Breast epithelium (tissue), 4 donors: ENCODE measurements around the gene TAB3. TPM values are rescaled to one million over a fixed set of nuclear protein-coding genes. Genes with fewer than 3 reads are reported as not detected.

Experiments used
- DNase-seq, 2 donors: peaks; one replicate each; pipeline ENCODE4 v3.0.0-alpha.2; 2019; ENCODE audit warnings: low spot score in 2 of 2
- H3K27ac ChIP-seq, 2 donors: fragments of 200-600 bp; sonication (generic) in 1 of 2; one replicate each; pipeline ENCODE4 v1.5.1; 2016 to 2019; ENCODE audit warnings: mild to moderate bottlenecking in 1 of 2
- H3K27me3 ChIP-seq, 2 donors: fragments of 200-600 bp; sonication (generic) in 1 of 2; one replicate each; pipeline versions ENCODE4 v1.5.1 to v1.6.0; 2017 to 2019; ENCODE audit warnings: control low read depth in 1 of 2, mild to moderate bottlenecking in 1 of 2
- H3K36me3 ChIP-seq: fragments of 200-600 bp; one replicate; pipeline ENCODE4 v1.5.1; 2019
- H3K4me1 ChIP-seq, 2 donors: fragments of 200-600 bp; sonication (generic); one replicate each; pipeline ENCODE4 v1.5.1; 2016 to 2019; ENCODE audit warnings: control low read depth in 1 of 2
- H3K4me3 ChIP-seq, 3 donors: fragments of 200-600 bp; sonication (generic); 1 replicate in 2 of 3; 2 replicates in 1 of 3; pipeline ENCODE4 v1.5.1; 2016 to 2019; ENCODE audit warnings: mild to moderate bottlenecking in 3 of 3, moderate library complexity in 2 of 3
- H3K9me3 ChIP-seq, 2 donors: fragments of 200-600 bp; sonication (generic) in 1 of 2; one replicate each; pipeline ENCODE4 v1.5.1; 2016 to 2019; ENCODE audit warnings: control low read depth in 1 of 2
- CTCF ChIP-seq, 3 donors: fragments of 450-650 bp; IDR thresholded peaks; one replicate each; pipeline ENCODE4 v1.5.1; 2016 to 2017; ENCODE audit warnings: antibody characterized with exemption in 3 of 3, mild to moderate bottlenecking in 3 of 3, moderate library complexity in 3 of 3
- POLR2A ChIP-seq: fragments of 450-650 bp; IDR thresholded peaks from one replicate; pipeline ENCODE4 v1.6.1; 2016; ENCODE audit warnings: antibody characterized with exemption, mild to moderate bottlenecking, moderate library complexity
- POLR2AphosphoS5 ChIP-seq, 3 donors: sonication (generic); formaldehyde crosslinking; IDR thresholded peaks; one replicate each; pipeline ENCODE4 v1.6.1; 2017; ENCODE audit warnings: antibody characterized with exemption in 3 of 3
- intact Hi-C: fragments of 100-400 bp; cut with DNase I; formaldehyde crosslinking; loops from one replicate; pipeline ENCODE4 v1.15.1; 2023; ENCODE audit warnings: low total_unique reads
- total RNA-seq, 3 donors: library from RNA; depleted of rRNA; stranded (reverse); fragments of >200 nt; gene quantifications; one replicate each; pipeline ENCODE4 v1.1.0, GENCODE V29; 2016

Gene TAB3
- total RNA-seq, 3 donors from 2014 or later: 20.6 to 40.5 (median 27.2) TPM

- Histone ChIP-seq H3K4me1 (no peaks in the 10 kb centered on the region), H3K36me3 (no peaks in the 10 kb centered on the region), H3K9me3 (no peaks in the 10 kb centered on the region), H3K27me3 (peaks cover 0 to 16% of the 10 kb centered on the region in 2 donors), H3K27ac (no peak overlapping the region), H3K4me3 (no peak overlapping the region)
- no peak for DNase-seq
- intact Hi-C loops: no loop called here
- TF ChIP-seq POLR2A (no peak), CTCF (IDR thresholded peaks at IDR 0.05) (no peak), POLR2AphosphoS5 (IDR thresholded peaks at IDR 0.05) (no peak)
Observed at GRCh38 chrX:30779453-30780030, 109.5 kb downstream of the TAB3 start.

GRCh38 chrX:30777575-30777974, 111.5 kb downstream of the TAB3 start:
- H3K9me3 ChIP-seq: no peaks in the 10 kb centered on the region
- no peak for TF ChIP-seq CTCF (IDR thresholded peaks at IDR 0.05)
- TF ChIP-seq POLR2A: no peak
- no peak for TF ChIP-seq POLR2AphosphoS5 (IDR thresholded peaks at IDR 0.05)
- H3K36me3 ChIP-seq: no peaks in the 10 kb centered on the region
- peaks cover 0 to 16% of the 10 kb centered on the region in 2 donors for H3K27me3 ChIP-seq
- intact Hi-C loops: no loop called here
- no peaks in the 10 kb centered on the region for H3K4me1 ChIP-seq
- H3K27ac ChIP-seq: no peak overlapping the region
- H3K4me3 ChIP-seq: no peak overlapping the region
- DNase-seq: no peak

Other genes starting within 250 kb of the TAB3 start
- 10 to 100 TPM in 1 of 3 donors, 1 to 10 TPM in 2; 3.8 to 12.1 (median 6.9) TPM for gene GK, start 235.8 kb downstream of the TAB3 start, total RNA-seq
- gene FTHL17, start 182.8 kb upstream of the TAB3 start, total RNA-seq: not detected